Esophagus muscularis mucosa (tissue), 4 donors: ENCODE results near the gene SERTAD1.

ENCODE experiments used
- CTCF ChIP-seq, 3 experiments: fragments of 200-600 bp in 2 of 3; fragments of 450-650 bp in 1 of 3; sonication (generic) in 2 of 3; IDR thresholded peaks; one replicate each; pipeline ENCODE4 v1.5.1; 2017 to 2019; ENCODE audit warnings: antibody characterized with exemption in 3 of 3, mild to moderate bottlenecking in 2 of 3, moderate library complexity in 1 of 3
- EP300 ChIP-seq: sonication (generic); formaldehyde crosslinking; IDR thresholded peaks from one replicate; pipeline ENCODE4 v1.6.1; 2017; ENCODE audit warnings: antibody characterized with exemption
- POLR2A ChIP-seq: fragments of 450-650 bp; IDR thresholded peaks from one replicate; pipeline ENCODE4 v1.6.1; 2017; ENCODE audit warnings: antibody characterized with exemption, moderate library complexity, mild to moderate bottlenecking, low read depth
- POLR2AphosphoS5 ChIP-seq, 2 donors: sonication (generic); formaldehyde crosslinking; IDR thresholded peaks; one replicate each; pipeline ENCODE4 v1.6.1; 2017; ENCODE audit warnings: antibody characterized with exemption in 2 of 2

GRCh38 chr19:40392123-40392522, 33.7 kb downstream of the SERTAD1 start:
- no peak for TF ChIP-seq CTCF (IDR thresholded peaks at IDR 0.05)
- TF ChIP-seq POLR2A, result no peak
- no peak for TF ChIP-seq POLR2AphosphoS5 (IDR thresholded peaks at IDR 0.05)
- no peak for TF ChIP-seq EP300
